Activated naive CD4-positive, alpha-beta T cell treated with anti-CD3 and anti-CD28 coated beads, Interleukin-2, amount 10 ng/mL, durations not matched to agents 7 days and 5 days (primary cell): Measurements from ENCODE around the gene LPAR1.

Experiments used
- CTCF ChIA-PET: fragments of 350-600 bp; sonication (Branson Sonifier 250); formaldehyde crosslinking; loops from one replicate; lab custom pipeline; 2021; ENCODE audit warnings: antibody characterized with exemption; lab: Charles Lee
- DNase-seq: peaks from one replicate; pipeline ENCODE4 v3.0.0-alpha.2; 2020
- H3K27ac Mint-ChIP-seq: one replicate; pipeline ENCODE4 v1.8.0; 2021; ENCODE audit warnings: mild to moderate bottlenecking, moderate library complexity, mixed read lengths
- H3K27me3 Mint-ChIP-seq: one replicate; pipeline ENCODE4 v1.8.0; 2021; ENCODE audit warnings: mild to moderate bottlenecking, mixed read lengths
- H3K36me3 Mint-ChIP-seq: one replicate; pipeline ENCODE4 v1.8.0; 2021; ENCODE audit warnings: mixed read lengths
- H3K4me1 Mint-ChIP-seq: one replicate; pipeline ENCODE4 v1.8.0; 2021; ENCODE audit warnings: mixed read lengths
- H3K4me3 Mint-ChIP-seq: one replicate; pipeline ENCODE4 v1.8.0; 2021; ENCODE audit warnings: mild to moderate bottlenecking, moderate library complexity, mixed read lengths
- H3K9me3 Mint-ChIP-seq: one replicate; pipeline ENCODE4 v1.8.0; 2021; ENCODE audit warnings: mixed read lengths

The LPAR1 gene

GRCh38 chr9:110971705-110972104 is 66.6 kb downstream of the LPAR1 start:
- no peaks in the 10 kb centered on the region for H3K36me3 Mint-ChIP-seq
- peaks cover 9% of the 10 kb centered on the region for H3K9me3 Mint-ChIP-seq
- no peaks in the 10 kb centered on the region for H3K4me1 Mint-ChIP-seq
- H3K27me3 Mint-ChIP-seq: no peaks in the 10 kb centered on the region
- no peak for DNase-seq
- no peak overlapping the region for H3K4me3 Mint-ChIP-seq
- H3K27ac Mint-ChIP-seq: no peak overlapping the region
- CTCF ChIA-PET: no interaction called here

- Mint-ChIP-seq H3K27me3 (no peaks in the 10 kb centered on the region), H3K27ac (no peak overlapping the region), H3K4me3 (no peak overlapping the region), H3K4me1 (no peaks in the 10 kb centered on the region), H3K9me3 (peaks cover 10% of the 10 kb centered on the region), H3K36me3 (no peaks in the 10 kb centered on the region)
- no peak for DNase-seq
- CTCF ChIA-PET: no interaction called here
These were observed 67.0 kb downstream of the LPAR1 start for GRCh38 chr9:110971234-110971633.

GRCh38 chr9:110969971-110970386 is 68.3 kb downstream of the LPAR1 start:
- Mint-ChIP-seq H3K27ac (no peak overlapping the region), H3K4me3 (no peak overlapping the region), H3K36me3 (no peaks in the 10 kb centered on the region), H3K9me3 (peaks cover 11% of the 10 kb centered on the region), H3K4me1 (no peaks in the 10 kb centered on the region), H3K27me3 (no peaks in the 10 kb centered on the region)
- no peak for DNase-seq
- CTCF ChIA-PET: no interaction called here

- no peak for DNase-seq
- CTCF ChIA-PET: no interaction called here
- H3K27me3 Mint-ChIP-seq: no peaks in the 10 kb centered on the region
- no peak overlapping the region for H3K4me3 Mint-ChIP-seq
- H3K4me1 Mint-ChIP-seq: no peaks in the 10 kb centered on the region
- no peak overlapping the region for H3K27ac Mint-ChIP-seq
- peaks cover 11% of the 10 kb centered on the region for H3K9me3 Mint-ChIP-seq
- no peaks in the 10 kb centered on the region for H3K36me3 Mint-ChIP-seq
These were observed 70.2 kb downstream of the LPAR1 start for GRCh38 chr9:110968096-110968495.

- Mint-ChIP-seq H3K4me1 (no peaks in the 10 kb centered on the region), H3K27me3 (no peaks in the 10 kb centered on the region), H3K9me3 (peaks cover 10% of the 10 kb centered on the region), H3K27ac (no peak overlapping the region), H3K36me3 (no peaks in the 10 kb centered on the region), H3K4me3 (no peak overlapping the region)
- no peak for DNase-seq
- CTCF ChIA-PET: no interaction called here
These were observed 71.1 kb downstream of the LPAR1 start for GRCh38 chr9:110967196-110967595.

GRCh38 chr9:110960288-110960687 is 78.0 kb downstream of the LPAR1 start:
- DNase-seq: no peak

GRCh38 chr9:110958847-110959246 is 79.4 kb downstream of the LPAR1 start:
- no peaks in the 10 kb centered on the region for H3K4me1 Mint-ChIP-seq
- H3K4me3 Mint-ChIP-seq: no peak overlapping the region
- peaks cover 5% of the 10 kb centered on the region for H3K9me3 Mint-ChIP-seq
- CTCF ChIA-PET: no interaction called here
- no peaks in the 10 kb centered on the region for H3K36me3 Mint-ChIP-seq
- no peaks in the 10 kb centered on the region for H3K27me3 Mint-ChIP-seq
- H3K27ac Mint-ChIP-seq: no peak overlapping the region
- no peak for DNase-seq

More at GRCh38 chr9:110960288-110960687, 78.0 kb downstream of the LPAR1 start:
- CTCF ChIA-PET: no interaction called here
- Mint-ChIP-seq H3K27ac (no peak overlapping the region), H3K4me1 (no peaks in the 10 kb centered on the region), H3K4me3 (no peak overlapping the region), H3K27me3 (no peaks in the 10 kb centered on the region), H3K9me3 (peaks cover under 1% of the 10 kb centered on the region), H3K36me3 (no peaks in the 10 kb centered on the region)

GRCh38 chr9:110954822-110955291 is 83.4 kb downstream of the LPAR1 start:
- CTCF ChIA-PET: no interaction called here
- Mint-ChIP-seq H3K4me1 (no peaks in the 10 kb centered on the region), H3K4me3 (no peak overlapping the region)

GRCh38 chr9:110952540-110952859 is 85.8 kb downstream of the LPAR1 start:
- DNase-seq: no peak
- CTCF ChIA-PET: no interaction called here
- no peak overlapping the region for H3K27ac Mint-ChIP-seq
- H3K27me3 Mint-ChIP-seq: no peaks in the 10 kb centered on the region
- no peaks in the 10 kb centered on the region for H3K36me3 Mint-ChIP-seq
- H3K4me1 Mint-ChIP-seq: no peaks in the 10 kb centered on the region
- H3K4me3 Mint-ChIP-seq: no peak overlapping the region
- peaks cover 17% of the 10 kb centered on the region for H3K9me3 Mint-ChIP-seq

More at GRCh38 chr9:110954822-110955291, 83.4 kb downstream of the LPAR1 start:
- Mint-ChIP-seq H3K36me3 (no peaks in the 10 kb centered on the region), H3K27ac (no peak overlapping the region), H3K27me3 (no peaks in the 10 kb centered on the region), H3K9me3 (peaks cover 17% of the 10 kb centered on the region)
- DNase-seq: no peak

- no peaks in the 10 kb centered on the region for H3K4me1 Mint-ChIP-seq
- no peak for DNase-seq
- no peaks in the 10 kb centered on the region for H3K27me3 Mint-ChIP-seq
- peaks cover 17% of the 10 kb centered on the region for H3K9me3 Mint-ChIP-seq
- CTCF ChIA-PET: no interaction called here
- H3K36me3 Mint-ChIP-seq: no peaks in the 10 kb centered on the region
- no peak overlapping the region for H3K4me3 Mint-ChIP-seq
- H3K27ac Mint-ChIP-seq: no peak overlapping the region
These were observed 86.3 kb downstream of the LPAR1 start for GRCh38 chr9:110951805-110952539.

- CTCF ChIA-PET: no interaction called here
- peaks cover 17% of the 10 kb centered on the region for H3K9me3 Mint-ChIP-seq
- no peaks in the 10 kb centered on the region for H3K4me1 Mint-ChIP-seq
- H3K4me3 Mint-ChIP-seq: no peak overlapping the region
- H3K36me3 Mint-ChIP-seq: no peaks in the 10 kb centered on the region
- H3K27me3 Mint-ChIP-seq: no peaks in the 10 kb centered on the region
- DNase-seq: no peak
- H3K27ac Mint-ChIP-seq: no peak overlapping the region
These were observed 88.1 kb downstream of the LPAR1 start for GRCh38 chr9:110950041-110950645.

GRCh38 chr9:110949081-110949480 is 89.2 kb downstream of the LPAR1 start:
- Mint-ChIP-seq H3K4me1 (no peaks in the 10 kb centered on the region), H3K4me3 (no peak overlapping the region), H3K36me3 (no peaks in the 10 kb centered on the region), H3K27me3 (no peaks in the 10 kb centered on the region), H3K9me3 (peaks cover 14% of the 10 kb centered on the region), H3K27ac (no peak overlapping the region)
- CTCF ChIA-PET: no interaction called here
- no peak for DNase-seq

GRCh38 chr9:110947491-110948044 is 90.7 kb downstream of the LPAR1 start:
- no peak for DNase-seq
- Mint-ChIP-seq H3K36me3 (no peaks in the 10 kb centered on the region), H3K4me1 (no peaks in the 10 kb centered on the region), H3K9me3 (peaks cover 6% of the 10 kb centered on the region), H3K4me3 (no peak overlapping the region), H3K27me3 (no peaks in the 10 kb centered on the region), H3K27ac (no peak overlapping the region)
- CTCF ChIA-PET: no interaction called here

- H3K9me3 Mint-ChIP-seq: peaks cover 2% of the 10 kb centered on the region
- H3K4me3 Mint-ChIP-seq: no peak overlapping the region
- H3K27ac Mint-ChIP-seq: no peak overlapping the region
- H3K4me1 Mint-ChIP-seq: no peaks in the 10 kb centered on the region
- no peaks in the 10 kb centered on the region for H3K27me3 Mint-ChIP-seq
- no peak for DNase-seq
- CTCF ChIA-PET: no interaction called here
- H3K36me3 Mint-ChIP-seq: no peaks in the 10 kb centered on the region
These were observed 95.7 kb downstream of the LPAR1 start for GRCh38 chr9:110942522-110942921.

GRCh38 chr9:110940951-110941557 is 97.2 kb downstream of the LPAR1 start:
- Mint-ChIP-seq H3K27ac (no peak overlapping the region), H3K27me3 (no peaks in the 10 kb centered on the region), H3K4me3 (no peak overlapping the region), H3K36me3 (no peaks in the 10 kb centered on the region), H3K9me3 (peaks cover 4% of the 10 kb centered on the region), H3K4me1 (no peaks in the 10 kb centered on the region)
- CTCF ChIA-PET: no interaction called here
- no peak for DNase-seq
